OCI-LY7 (cell line): ENCODE results near the gene POC1A.

Experiments used
- EZH2phosphoT487 ChIP-seq: fragments of 200-600 bp; sonication (generic); IDR thresholded peaks from 2 replicates; pipeline ENCODE4 v1.6.1; 2018; ENCODE audit warnings: low read depth, borderline replicate concordance, mild to moderate bottlenecking, mixed run types, antibody characterized with exemption, low read length, moderate library complexity, mixed read lengths
- TF ChIP-seq, protein P1 (sequence below): fragments of 200-600 bp; sonication (generic); conservative IDR thresholded peaks from 2 replicates; pipeline ENCODE4 v1.5.1; 2014; ENCODE audit warnings: mild to moderate bottlenecking, antibody characterized with exemption, low read length, moderate library complexity, mixed read lengths

DNA sequence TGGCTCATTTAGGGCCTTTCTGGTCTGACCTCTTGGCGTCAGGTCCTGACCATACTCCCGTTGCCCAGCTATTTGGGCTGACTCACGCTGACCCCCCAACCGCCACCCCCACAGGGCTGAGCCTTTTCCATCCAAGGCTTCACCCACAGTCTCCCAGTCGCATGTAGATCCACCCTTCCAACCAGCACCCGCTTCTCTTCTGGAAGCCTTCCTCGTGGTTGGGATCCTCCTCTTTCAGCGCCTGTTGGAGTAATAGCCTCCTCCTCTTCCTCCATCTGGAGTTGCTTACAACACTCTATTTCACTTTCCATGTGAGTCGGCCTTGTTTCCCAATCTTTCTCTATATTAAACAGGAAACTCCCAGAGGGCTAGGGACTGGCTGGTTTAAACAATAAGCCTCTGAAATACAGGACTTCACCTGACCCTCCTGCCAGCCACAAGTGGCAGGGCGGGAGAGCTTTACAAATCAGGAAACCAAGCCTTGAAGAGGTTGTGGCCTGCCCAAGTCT lies 41.7 kb upstream of the POC1A start:
- TF ChIP-seq, protein P1, sequence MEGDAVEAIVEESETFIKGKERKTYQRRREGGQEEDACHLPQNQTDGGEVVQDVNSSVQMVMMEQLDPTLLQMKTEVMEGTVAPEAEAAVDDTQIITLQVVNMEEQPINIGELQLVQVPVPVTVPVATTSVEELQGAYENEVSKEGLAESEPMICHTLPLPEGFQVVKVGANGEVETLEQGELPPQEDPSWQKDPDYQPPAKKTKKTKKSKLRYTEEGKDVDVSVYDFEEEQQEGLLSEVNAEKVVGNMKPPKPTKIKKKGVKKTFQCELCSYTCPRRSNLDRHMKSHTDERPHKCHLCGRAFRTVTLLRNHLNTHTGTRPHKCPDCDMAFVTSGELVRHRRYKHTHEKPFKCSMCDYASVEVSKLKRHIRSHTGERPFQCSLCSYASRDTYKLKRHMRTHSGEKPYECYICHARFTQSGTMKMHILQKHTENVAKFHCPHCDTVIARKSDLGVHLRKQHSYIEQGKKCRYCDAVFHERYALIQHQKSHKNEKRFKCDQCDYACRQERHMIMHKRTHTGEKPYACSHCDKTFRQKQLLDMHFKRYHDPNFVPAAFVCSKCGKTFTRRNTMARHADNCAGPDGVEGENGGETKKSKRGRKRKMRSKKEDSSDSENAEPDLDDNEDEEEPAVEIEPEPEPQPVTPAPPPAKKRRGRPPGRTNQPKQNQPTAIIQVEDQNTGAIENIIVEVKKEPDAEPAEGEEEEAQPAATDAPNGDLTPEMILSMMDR = no peak
- TF ChIP-seq EZH2phosphoT487 = no peak
